Activated T-cell treated with anti-CD3 and anti-CD28 coated beads for 1 hour (primary cell): ENCODE results near the gene TBCA.

ENCODE experiments used
- DNase-seq: peaks from one replicate; pipeline ENCODE4 v3.0.0-alpha.2; 2020; ENCODE audit warnings: low read depth

TBCA gene, protein sequence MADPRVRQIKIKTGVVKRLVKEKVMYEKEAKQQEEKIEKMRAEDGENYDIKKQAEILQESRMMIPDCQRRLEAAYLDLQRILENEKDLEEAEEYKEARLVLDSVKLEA

DNA sequence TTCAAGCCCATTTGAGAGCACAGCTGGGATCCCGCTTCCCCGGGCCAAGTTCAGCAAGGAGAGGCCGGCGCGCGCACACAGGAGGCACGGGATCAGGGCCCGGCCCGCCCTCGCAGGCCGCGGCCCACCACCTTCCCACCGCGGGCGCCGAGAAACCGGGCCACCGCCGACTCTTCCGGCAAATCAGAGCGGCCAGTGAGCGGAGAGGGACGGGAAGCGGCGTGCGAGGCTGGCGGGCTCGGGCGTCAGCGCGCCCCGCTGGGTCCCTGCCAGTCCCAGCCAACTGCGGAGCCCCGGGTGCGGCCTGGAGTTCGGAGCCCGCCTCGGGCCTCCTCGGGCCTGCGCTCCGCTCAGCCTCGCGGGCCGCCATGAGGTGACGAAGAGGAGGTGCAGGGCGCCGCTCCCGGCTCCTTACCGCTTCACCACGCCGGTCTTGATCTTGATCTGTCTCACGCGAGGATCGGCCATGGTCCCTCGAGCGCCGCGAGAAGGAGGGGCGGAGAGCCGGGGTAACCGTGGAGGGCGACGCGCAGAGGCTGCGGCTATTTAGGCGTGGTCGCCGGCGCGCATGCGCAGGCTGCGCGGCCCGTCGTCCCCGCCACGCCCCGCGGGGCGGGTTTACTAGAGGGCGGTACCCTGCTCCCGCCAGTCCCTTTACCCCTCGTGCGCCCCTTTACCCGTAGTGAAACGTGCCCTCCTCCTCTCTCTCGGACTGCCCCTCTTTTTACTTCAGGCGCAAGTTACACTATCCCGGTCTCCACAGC lies at the start of gene TBCA:
TBCA (minus strand) TSS at position 550 of the 764 bp plus-strand sequence; CDS start at position 468, 82 bp downstream.
- peak; percentile 83 for DNase-seq

DNA sequence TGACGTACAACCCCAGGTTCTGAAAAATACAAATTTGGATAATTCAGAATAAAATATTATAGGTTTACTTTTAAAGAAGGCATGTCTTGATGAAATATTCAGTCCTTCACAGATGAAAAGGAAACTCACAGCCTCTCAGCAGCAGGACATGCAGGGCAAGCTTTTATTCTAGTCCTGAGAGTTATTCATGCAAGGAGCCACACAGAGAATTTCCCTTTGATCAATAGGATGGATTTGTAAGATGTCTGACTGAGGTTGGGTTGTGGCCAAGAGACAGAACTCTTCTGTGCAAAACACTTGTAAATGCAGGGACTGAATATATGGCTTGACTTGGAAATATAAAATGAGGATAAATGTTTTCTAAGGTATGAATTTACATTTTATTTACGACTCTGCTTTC lies 48.8 kb upstream of the TBCA start:
- no peak for DNase-seq

DNA sequence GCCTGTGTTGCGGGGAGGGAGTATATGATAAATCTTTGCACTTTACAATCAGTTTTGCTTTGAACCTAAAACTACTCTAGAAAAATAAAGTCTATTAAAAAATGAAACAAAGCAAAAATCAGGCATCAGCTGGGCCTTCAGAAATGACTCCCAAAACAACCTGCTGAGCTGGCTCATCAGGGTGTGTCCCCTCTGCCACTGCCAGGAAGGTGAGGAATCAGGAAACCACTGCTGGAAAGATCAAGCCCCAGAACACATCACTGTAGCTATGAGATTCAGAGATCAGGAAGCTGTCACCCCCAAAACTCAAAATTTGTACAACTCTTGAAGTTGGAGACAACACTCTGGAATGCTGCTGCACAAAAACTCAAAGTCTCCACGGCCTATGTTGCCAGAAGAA lies 40.5 kb upstream of the TBCA start:
- DNase-seq = no peak

DNA sequence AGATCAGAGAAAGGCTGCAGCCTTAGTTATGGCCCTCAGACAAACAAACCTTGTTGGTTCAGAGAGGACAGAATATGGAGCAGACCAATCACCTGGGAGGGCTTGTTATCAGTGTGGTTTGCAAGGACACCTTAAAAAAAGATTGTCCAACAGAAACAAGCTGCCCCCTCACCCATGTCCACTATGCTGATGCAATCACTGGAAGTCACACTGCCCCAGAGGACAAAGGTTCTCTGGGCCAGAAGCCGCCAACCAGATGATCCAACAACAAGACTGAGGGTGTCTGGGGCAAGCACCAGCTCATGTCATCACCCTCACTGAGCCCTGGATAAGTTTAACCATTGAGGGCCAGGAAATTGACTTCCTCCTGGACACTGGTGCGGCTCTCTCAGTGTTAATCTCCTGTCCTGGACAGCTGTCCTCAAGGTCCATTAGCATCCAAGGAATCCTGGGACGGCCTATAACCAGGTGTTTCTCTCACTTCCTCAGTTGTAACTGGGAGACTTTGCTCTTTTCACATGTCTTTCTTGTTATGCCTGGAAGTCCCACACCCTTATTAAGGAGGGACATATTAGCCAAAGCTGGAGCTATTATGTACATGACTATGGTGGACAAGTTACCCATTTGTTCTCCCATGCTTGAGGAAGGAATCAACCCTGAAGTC lies 36.9 kb upstream of the TBCA start:
- no peak for DNase-seq

DNA sequence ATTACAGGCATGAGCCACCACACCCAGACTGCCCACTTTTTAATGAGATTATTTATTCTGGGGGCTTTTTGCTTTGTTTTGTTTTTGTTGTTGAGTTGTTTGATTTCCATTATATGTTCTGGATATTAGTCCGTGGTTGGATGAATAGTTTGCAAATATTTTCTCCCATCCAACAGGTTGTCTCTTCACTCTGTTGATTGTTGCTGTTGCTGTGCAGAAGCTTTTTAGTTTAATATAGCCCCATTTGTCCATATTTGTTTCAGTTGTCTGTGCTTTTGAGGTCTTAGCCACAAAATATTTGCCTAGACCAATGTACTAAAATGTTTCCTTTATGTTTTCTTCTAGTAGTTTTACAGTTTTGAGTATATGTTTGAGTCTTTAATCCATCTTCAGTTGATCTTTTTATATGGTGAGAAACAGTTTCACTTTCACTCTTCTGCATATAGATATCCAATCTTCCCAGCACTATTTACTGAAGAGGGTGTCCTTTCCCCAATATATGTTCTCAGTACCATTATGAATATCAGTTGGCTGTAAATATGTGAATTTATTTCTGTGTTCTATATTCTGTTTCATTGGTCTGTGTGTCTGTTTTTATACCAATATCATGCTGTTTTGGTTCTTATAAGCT lies 30.2 kb upstream of the TBCA start:
- no peak for DNase-seq

DNA sequence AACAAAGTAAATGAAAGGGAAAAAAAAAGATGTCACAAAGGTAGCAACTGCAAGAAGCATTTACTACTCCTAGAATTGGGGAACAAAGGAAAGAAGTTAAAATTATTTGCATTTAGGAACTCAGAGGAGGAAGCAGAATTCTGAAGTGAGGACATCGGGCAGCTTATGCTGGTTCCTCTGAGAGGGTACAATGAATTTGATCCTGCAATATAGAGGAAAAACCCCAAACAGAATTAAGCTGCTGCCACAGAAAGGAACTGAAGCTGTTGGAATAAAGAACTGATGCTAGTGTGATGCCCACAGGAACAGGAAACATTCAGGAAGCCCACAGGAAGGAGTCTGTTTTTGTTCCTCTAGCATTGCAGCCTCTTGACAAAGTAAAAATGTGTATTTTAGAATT lies 22.3 kb upstream of the TBCA start:
- DNase-seq = no peak

DNA sequence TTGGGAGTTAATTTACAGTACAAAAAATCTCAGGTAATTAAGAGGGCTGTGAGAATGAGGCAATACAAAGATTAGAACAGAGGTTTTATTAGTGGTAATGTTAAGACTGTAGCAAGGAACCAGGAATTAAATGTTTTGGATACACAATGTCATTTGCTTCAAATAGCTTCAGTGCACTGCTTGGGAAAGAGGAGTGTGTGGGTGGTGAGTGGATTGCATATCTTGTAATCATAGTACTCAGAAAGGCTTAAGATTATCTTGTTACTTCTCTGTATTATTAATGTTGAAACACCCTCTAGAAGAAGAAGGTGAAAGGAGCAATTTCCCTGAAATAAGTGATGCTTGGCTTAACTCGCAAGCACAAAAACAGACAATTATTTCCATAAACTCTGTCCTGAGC lies 21.0 kb upstream of the TBCA start:
- DNase-seq = no peak

DNA sequence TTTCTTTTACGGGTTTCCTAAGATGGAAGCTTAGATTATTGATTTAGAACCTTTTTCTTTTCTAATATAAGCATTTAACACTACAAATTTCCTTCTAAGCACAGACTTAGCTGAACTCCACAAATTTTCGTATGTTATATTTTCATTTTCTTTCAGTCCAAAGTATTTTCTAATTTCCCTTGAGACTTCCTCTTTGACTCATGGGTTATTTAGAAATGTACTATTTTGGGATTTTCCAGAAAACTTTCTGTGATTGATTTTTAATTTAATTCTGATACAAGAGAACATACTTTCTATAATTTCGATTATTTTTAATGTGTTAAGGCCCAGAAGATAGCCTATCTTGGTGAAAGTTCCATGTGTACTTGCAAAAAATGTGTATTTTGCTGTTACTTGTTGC lies 19.7 kb upstream of the TBCA start:
- no peak for DNase-seq

DNA sequence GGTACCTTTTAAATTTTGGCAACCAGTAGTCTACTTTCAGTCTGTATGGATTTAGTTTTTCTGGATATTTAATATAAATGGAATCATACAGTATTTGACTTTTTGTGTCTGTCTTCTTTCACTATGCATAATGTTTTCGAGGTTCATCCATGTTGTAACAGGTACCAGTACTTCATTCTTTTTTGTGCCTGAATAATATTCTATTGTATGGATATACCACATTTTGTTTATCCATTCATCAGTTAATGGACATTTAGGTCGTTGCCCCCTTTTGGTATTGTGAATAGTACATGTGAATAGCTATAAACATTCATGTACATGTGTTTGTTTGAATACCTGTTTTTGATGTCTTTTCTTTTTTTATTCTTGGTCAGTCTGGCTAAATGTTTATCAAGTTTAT lies 19.1 kb upstream of the TBCA start:
- no peak for DNase-seq

DNA sequence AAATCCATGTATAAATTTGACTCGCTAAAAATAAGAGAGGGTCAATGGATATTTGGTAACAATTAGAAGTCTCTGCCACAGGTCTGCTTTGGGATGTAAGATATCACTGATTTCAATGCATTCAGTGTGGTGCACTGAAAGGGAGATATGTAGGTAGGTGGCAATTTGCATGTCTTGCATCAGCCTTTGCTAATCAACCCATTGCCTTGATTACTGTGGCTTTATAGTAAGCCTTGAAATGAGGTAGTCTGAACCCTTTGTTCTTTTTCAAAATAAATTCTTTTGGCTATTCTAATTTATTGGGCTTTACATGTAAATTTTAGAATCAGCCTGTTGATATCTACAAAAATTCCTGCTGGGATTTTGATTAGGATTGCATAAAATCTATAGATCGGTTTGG lies 15.8 kb upstream of the TBCA start:
- DNase-seq = no peak

DNA sequence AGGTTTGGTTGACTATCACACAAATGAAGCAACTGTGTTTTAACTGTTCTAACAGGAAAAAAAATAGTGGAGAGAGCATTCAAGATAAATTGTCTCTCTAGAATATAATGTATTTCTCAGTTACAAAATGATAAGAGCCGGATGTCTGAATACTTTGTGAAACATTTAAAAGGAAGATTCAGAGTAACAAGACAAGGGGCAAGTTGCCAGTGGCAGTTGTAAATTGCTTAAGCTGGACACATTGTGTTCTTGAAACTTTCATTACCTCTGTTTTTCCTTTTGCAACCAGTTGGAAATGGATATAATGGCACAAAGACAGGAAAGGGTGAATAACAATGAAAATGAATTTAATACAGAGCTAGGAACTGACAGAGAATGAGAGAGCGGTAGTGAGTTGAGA lies 15.2 kb upstream of the TBCA start:
- DNase-seq = no peak

DNA sequence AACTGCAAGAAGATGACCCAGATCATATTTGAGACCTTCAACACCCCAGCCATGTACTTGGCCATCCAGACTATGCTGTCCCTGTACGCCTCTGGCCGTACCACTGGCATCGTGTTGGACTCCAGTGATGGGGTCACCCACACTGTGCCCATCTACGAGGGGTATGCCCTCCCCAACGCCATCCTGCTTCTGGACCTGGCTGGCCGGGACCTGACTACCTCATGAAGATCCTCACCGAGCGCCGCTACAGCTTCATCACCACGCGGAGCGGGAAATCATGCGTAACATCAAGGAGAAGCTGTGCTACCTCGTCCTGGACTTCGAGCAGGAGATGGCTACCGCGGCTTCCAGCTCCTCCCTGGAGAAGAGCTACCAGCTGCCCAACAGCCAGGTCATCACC lies 9.1 kb upstream of the TBCA start:
- DNase-seq = no peak

DNA sequence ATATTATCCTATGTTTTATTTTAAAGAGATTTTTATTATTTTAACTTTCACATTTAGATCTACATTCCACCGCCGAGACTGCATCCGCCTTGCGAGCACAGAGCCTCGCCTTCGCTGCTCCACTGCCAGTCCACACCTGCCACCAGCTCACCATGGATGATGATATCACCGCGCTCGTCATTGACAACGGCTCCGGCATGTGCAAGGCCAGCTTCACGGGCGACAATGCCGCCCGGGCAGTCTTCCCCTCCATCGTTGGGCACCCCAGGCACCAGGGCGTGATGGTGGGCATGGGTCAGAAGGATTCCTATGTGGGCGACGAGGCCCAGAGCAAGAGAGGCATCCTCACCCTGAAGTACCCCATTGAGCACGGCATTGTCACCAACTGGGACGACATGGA lies 8.6 kb upstream of the TBCA start:
- DNase-seq = no peak

DNA sequence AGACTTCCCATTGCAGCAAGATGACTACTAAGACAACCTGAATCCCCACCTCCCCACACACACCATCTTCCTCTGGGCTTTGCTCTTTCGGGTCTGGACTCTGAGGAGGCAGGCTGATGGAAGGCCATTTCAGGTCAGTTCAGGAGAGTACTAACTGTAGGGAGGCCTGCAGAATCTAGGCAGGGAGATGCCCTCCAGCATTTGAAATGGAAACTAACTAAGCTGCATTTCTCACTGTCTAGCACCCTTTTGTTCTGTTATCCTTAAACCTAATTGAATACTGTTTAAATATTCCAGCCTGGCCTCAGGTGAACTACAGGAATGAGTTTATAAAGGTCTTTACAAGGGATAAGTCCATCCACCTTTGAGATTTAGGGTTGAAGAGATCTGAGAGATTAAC lies 4.9 kb upstream of the TBCA start:
- DNase-seq = no peak

DNA sequence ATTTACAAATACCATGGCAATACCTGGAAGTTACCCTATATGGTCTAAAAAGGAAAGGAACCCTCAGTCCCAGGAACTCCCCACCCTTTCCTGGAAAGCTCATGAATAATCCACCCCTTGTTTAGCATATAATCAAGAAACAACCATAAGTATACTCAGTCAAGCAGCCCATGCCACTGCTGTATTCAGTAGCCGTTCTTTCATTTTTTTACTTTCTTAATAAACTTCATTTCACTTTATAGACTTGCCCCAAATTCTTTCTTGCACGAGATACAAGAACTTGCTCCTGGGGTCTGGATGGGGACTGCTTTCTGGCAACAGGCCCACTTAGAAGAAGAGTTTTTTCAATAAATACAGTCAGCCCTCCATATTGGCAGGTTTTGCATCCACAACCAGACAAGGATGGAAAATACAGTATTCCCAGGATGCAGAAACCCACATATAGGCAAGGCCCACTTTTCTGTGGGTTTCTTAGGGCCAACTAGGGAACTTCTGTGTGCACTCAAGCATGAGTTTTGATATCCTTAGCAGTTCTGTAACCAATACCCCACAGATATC lies 2.8 kb upstream of the TBCA start:
- DNase-seq = no peak

DNA sequence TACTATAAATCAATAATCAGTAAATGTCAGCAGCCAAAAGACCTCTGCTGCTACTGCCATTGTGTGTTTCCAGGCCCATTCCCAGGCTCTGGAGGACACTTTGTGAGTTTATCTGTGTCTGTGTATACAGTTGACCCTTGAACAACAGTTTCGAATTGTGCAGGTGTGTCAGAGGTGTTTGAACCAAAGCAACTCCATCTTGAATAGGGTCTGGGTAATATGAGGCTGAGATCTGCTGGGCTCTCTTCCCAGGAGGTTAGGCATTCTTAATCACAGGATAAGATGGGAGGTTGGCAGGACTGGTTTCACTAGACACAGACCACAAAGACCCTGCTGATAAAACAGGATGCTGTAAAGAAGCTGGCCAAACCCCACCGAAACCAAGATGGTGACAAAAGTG lies 2.3 kb upstream of the TBCA start:
- DNase-seq = no peak

DNA sequence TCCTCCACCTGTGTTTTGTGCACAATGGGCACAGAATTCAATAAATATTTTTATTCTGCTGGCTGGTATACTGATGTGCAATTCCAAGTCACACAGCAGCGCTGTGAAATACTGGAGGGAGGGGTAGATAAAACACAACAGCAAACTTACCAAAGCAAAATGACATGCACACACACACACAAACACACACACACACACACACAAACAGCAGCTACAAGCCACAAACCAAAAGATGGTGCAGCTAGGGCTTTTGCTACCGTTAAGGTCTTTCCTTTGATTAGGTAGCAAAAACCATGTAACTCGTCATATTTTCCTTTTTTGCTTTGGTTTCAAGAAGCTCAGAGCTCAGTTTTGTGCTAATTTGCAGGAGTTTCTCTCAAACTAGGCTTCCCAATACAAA lies 1.8 kb upstream of the TBCA start:
- DNase-seq = no peak

DNA sequence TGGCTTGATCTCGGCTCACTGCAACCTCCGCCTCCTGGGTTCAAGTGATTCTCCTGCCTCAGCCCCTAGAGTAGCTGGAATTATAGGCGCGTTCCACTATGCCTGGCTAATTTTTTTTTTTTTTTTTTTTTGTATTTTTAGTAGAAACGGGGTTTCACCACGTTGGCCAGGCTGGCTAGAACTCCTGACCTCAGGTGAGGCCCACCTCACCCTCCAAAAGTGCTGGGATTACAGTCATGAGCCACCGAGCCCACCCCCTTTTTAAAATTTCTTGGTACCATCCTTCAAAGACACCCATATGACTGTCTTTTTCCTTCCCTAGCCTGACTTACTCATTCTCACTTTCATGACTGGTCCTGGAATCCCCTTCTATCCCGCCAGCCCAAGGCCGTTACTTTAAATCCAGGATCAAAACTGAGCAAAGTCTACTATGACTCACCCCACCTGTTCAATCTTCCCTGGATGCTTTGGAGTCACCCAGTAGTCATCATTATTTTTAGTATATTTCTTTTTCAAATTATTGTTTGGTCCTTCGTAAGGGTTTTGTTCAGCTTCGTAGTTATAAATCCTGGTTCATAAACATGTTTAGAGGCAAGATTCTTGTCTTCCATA lies 1.2 kb upstream of the TBCA start:
- DNase-seq = no peak

DNA sequence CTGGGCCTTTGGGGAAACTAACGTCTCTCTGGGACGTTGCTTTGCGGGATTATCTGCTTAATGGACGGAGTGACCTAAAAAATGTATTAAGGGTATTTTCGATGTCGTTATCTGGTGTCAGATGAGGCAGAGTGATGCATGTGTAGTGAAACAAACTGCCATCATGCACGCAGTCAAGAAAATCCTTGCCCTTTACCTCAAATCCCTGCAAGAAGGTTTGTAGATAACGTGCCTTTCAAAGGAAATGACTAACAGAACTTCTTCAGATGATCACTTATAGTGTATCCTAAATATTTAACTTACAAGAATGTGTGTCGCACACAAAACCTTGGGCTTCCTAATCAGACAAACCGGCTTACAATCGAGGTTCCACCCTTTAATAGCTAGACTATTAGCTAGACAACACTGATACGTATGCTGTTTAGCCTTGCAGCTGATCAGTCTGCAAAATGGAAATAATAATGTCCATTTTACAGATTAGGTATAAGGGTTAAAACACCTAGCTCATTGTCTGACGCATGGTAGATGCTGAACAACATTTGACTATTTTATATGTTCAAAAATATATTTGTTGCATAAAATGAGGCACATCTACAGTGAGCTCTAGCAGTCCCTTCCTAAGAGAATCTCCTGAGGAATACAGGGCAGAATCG lies 541 bp upstream of the TBCA start:
- no peak for DNase-seq

DNA sequence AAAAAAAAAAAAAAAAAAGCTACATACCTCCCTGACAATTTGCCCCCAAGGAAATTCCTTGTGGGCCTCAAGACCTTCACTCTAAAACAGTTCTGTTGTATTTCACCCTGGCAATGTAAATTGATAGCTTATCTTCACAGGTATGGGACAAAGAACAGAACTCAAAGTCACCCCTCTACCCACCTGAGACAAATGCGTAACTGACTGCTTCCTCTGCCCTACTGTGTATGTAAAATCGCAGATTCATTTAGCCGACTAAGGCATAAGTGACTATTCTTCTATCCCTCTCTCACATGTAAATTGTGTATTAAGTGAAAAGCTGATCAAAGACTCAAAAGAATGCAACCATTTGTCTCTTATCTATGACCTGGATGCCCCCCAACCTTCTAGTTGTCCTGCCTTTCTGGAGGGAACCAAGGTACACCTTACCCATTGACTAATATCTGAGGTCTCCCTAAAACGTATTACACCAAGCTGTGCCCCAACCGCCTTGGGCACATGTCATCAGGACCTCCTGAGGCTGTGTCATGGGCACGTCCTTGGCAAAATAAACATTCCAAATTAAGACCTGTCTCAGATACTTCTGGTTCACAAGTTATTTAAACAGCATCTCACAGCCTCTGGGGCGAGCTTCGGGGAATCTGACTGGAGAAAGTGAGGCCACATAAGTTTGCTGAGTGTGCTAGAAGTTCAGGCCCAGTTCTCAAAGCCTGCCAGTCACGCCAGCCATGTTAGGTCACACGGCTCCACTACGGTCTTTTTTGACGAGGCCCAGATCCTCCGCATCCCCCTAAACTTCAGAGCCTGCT lies 954 bp downstream of the TBCA start:
- no peak for DNase-seq

DNA sequence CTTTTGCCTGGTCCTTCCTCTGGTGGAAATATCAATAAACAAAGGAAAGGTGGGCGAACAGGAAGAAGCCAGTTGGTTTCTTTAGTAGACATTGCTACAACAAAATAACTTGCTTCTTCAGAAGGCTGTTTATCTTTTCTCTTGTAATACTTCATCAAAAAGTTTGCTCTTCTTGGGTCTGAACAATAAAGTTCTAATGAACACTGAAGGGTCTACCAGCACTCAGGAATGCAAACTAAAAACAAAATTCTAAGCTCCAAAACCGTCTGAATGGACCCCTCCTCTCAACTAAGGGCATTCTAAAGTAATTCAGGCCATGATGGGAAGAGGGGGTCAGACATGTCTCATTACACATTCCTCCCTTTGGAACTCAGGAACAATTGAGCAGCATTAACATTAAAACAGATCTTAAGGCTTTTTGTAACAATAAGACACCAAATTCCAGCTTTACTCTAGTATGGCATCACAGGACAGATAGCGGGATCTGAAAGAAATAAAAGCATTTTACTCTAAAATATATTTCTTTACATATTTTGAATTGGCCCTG lies 2.3 kb downstream of the TBCA start:
- no peak for DNase-seq
